GM18505 (cell line): ENCODE measurements around the gene ETV3.

ENCODE experiments used
- ATAC-seq: cut with Tn5 transposase; IDR thresholded peaks from one replicate; pipeline ENCODE4 v1.9.1; 2021; ENCODE audit not compliant: unreplicated experiment
- POLR2A ChIP-seq: IDR thresholded peaks from 4 replicates; pipeline ENCODE4 v1.6.1; 2011; ENCODE audit warnings: borderline replicate concordance; ENCODE audit not compliant: insufficient read depth, insufficient read length; ENCODE audit errors: extremely low read depth

Gene ETV3

DNA sequence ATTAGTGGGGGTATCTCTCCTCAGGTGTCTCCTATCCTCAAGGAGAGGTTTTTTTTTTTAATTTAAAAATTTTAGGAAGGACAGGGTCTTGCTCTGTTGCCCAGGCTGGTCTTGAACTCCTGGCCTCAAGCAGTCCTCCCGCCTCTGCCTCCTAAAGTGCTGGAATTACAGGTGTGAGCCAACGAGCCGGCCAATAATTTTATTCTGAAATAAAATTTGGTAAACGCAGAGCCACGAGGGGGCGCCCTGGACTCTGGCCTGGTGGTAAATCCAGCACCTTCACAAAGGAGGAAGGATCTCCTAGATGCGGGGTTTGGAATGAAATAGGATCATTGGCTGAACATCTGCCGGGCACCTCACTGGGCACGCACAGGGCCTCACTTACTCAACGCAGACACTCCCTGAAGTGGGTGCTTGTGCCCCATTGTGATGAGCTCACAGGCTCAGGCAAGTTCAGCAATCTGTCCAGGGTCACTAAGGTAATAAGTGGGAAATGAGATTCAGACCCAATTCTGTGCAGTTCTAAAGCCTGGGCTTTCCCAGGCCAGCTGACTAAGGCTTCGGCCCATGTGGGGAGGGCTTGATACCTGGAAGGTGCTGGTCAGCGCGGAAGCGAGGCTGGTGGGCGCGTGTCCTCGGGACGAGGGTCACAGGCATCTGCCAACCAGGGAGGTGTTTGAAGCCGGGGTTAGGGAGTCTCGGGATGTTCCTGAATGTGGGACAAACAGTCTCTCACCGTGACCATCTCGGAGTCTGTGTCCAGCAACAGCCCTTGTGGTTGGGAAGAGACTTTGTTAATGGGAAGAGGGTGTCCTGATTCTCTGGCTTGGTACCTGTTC, 32.7 kb upstream of the ETV3 start:
- TF ChIP-seq POLR2A = no peak

DNA sequence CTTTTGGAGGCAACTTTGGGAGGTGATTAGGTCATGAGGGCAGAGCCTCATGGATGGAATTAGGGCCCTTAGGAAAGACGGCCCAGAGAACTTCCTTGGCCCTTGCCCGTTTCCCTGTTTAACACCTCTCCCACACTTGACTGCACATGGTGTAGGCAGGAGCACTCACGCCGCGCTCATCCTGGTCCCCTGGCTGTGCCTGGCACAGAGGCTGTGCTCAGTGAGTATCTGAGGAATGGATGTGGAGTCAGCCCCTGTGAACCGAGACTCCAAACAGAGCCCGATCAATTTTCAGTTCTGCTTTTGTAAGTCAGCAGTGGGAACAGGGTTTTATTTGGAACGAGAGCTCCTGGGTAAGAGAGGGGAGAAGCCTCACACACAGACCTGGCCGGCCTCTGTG, 29.8 kb upstream of the ETV3 start:
- no peak for ATAC-seq
- no peak for TF ChIP-seq POLR2A

More for the DNA sequence above, 32.7 kb upstream of the ETV3 start:
- ATAC-seq = no peak

DNA sequence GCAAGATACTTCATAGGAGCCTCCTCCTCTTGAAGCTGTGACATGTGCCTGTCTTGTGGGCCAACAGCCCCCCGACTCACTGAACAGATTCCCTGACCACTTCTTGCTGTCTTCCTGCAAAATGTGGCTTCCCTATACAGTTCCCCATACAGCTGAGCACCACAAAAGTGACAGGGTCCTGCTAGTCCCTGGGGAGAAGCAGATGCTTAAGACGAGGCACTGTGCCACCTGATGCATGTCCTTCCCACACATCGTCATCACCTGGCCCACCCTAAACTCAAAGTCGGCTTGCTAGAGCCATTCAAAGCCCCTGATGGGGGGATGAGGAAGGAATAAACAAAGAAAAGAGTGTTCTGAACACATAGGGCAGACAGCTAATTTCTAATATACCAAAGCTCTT, 29.2 kb upstream of the ETV3 start:
- ATAC-seq = no peak
- no peak for TF ChIP-seq POLR2A

GRCh38 chr1:157166590-157166989, 28.4 kb upstream of the ETV3 start:
- TF ChIP-seq POLR2A = no peak
- no peak for ATAC-seq

GRCh38 chr1:157163273-157164127, 25.3 kb upstream of the ETV3 start:
- no peak for ATAC-seq
- no peak for TF ChIP-seq POLR2A

DNA sequence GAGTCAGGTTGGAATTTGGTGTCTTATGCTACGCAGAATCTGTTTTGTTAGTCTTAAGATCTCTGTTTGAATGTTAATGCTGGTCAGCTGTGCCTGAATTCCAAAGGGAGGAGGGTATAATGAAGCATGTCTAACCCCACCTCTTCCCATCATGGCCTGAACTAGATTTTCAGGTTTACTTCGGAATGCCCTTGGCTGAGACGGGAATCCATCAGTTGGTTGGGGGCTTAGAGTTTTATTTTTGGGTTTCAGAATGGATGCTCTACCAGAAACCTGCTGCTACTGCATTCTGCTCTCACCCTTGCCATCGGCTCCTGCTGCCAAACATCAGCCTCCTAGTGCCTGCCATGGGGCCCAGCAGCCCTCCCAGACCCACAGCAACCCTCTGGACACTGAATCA, 24.1 kb upstream of the ETV3 start:
- no peak for ATAC-seq
- TF ChIP-seq POLR2A = no peak

DNA sequence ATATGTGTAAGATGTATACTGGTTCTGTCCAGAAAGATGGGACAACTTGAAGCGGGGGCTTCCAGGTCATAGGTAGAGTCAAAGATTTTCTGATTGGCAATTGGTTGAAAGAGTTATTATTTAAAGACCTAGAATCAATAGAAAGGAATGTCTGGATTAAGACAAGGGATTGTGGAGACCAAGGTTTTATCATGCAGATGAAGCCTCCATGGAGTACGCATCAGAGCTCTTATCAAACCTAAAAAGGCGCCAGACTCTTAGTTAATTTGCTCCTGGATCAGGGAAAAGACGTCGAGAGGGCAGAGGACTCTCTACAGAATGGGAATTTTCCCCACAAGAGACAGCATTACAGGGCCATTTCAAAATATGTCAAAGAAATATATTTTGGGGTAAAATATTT, 23.7 kb upstream of the ETV3 start:
- no peak for ATAC-seq
- no peak for TF ChIP-seq POLR2A

GRCh38 chr1:157158967-157159366, 20.8 kb upstream of the ETV3 start:
- ATAC-seq = no peak
- no peak for TF ChIP-seq POLR2A

DNA sequence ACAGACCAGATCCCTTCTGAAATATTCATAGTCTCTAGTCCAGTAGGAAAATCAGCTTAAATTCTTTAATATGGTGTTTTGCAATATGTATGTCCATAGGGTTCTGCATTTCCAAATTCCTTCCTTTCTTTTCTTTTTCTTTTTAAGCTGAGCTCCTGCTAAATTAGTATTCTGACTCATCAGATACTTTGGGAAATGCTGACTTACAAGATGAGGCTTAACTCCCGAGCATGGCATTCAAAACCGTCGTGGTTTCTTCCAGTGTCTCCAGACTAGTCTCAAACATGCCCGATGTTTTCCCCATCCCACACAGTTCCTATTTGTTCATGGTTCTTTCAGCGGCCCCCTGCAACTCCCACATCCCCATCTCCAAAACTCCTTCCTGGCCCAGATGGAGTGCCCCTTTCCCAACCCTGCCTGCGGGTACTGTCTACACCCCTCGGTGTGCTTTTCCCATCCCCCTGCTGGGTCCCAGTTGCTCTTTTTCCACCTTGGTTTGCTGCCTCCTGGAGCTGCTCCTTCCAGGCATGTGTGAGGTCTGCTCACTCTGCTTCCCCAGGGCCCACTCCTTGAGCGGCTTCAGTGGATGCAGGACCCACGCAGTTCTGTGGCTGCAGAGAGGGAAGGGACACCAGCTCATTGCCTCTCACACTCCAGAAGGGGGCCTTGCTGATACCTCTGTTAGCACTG, 19.5 kb upstream of the ETV3 start:
- no peak for TF ChIP-seq POLR2A
- no peak for ATAC-seq

GRCh38 chr1:157156058-157156541, 17.9 kb upstream of the ETV3 start:
- TF ChIP-seq POLR2A = no peak
- no peak for ATAC-seq

DNA sequence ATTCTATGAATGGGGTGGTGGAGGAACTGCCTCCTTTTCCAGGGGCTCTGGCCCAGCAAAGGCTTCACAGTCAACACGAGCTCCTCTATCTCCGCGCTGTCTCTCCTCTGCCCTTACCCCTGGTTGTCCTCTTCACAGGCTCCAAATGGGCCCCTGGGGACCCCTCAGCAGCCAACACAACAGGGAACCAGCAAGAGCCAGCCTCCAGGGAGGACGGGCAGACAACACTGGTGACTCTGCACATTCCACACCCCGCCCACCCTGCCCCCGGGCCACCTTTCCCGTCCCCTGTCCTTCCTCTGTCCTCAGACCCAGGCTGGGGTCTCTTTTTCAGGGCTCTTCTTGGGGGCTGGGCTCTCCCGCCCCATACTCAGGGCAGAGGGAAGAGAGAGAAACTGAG, 17.5 kb upstream of the ETV3 start:
- TF ChIP-seq POLR2A = no peak
- no peak for ATAC-seq

DNA sequence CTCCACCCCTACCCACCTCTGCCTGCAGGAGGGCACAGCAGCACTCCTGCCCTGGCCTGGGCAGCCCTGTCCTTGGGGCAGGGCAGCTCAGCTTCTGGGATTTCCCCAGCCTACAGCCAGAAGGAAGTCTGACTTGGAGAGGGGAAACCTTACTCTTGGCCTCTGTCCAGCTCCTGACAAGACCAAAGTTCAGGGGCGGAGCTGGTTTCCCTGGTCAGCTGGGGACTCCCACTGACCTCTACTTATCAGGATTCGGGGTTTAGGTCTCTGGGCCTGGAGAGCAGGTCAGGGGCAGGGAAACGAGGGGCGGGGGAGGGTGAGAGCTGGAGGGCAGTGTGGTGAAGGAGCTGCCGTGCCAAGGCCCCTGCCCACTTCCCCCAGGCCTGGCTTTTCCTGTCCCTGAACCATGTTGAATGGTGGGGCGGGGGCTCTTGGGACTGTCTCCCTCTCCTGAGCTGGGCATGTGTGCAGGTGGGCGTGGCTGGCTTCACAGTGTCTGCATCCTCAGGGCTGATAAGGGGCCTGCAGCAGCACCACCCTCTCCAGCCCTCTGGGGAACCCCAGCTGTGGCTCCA, 16.8 kb upstream of the ETV3 start:
- no peak for ATAC-seq
- TF ChIP-seq POLR2A = no peak

- ATAC-seq = no peak
- TF ChIP-seq POLR2A = no peak
Measured at GRCh38 chr1:157154291-157154690, 16.1 kb upstream of the ETV3 start.
